BJ (cell line): ENCODE data around the gene WDR91. TPM values are rescaled to one million over a fixed set of nuclear protein-coding genes. Genes with fewer than 3 reads are reported as not detected.
A peak's percentile ranks its signal among the peaks of the same experiment; 100 is the strongest.

Source experiments
- CTCF ChIA-PET: fragments of 350-600 bp; formaldehyde crosslinking; extraction: SDS; loops from one replicate; lab custom pipeline; 2021; ENCODE audit warnings: antibody characterized with exemption, inconsistent platforms; lab: Yijun Ruan, JAX
- POLR2A ChIA-PET: fragments of 300-600 bp; sonication (Branson Sonifier 250); formaldehyde crosslinking; extraction: SDS; loops from one replicate; lab custom pipeline; 2021; ENCODE audit warnings: antibody characterized with exemption; lab: Charles Lee
- DNase-seq: peaks from one replicate; pipeline ENCODE4 v3.0.0-alpha.2; 2011; ENCODE audit warnings: low read depth
- H3K27me3 ChIP-seq: 2 replicates; pipeline ENCODE4 v1.6.0; 2011; ENCODE audit warnings: low read length; ENCODE audit not compliant: control insufficient read depth, insufficient read depth
- H3K36me3 ChIP-seq: 2 replicates; pipeline ENCODE4 v1.5.1; 2011; ENCODE audit warnings: low read length; ENCODE audit not compliant: control insufficient read depth, insufficient read depth
- H3K4me3 ChIP-seq: 2 replicates; pipeline ENCODE4 v1.5.1; 2011; ENCODE audit warnings: low read depth, mild to moderate bottlenecking, control low read depth, low read length
- CTCF ChIP-seq: IDR thresholded peaks from 2 replicates; pipeline ENCODE4 v1.5.1; 2011; ENCODE audit warnings: low read depth, mild to moderate bottlenecking, control low read depth, inconsistent platforms, low read length, moderate library complexity; ENCODE audit not compliant: insufficient read depth
- polyA plus RNA-seq: library from polyadenylated mRNA; depleted of rRNA; stranded (reverse); fragments of >200 nt; gene quantifications from 2 replicates; pipeline ENCODE4 v1.2.3, GENCODE V29; 2011

The WDR91 gene
- polyA plus RNA-seq, 1 experiment: 14.2 TPM

- CTCF ChIA-PET: interaction anchor here (0.9 to 2.5 kb wide), 4 partner anchors 13 to 521 kb away, joined by 3 to 12 read pairs (median 3); partner anchors contain the start of gene CYREN
- H3K27me3 ChIP-seq: no peaks in the 10 kb centered on the region
- peak overlapping the region; percentile 74 for H3K4me3 ChIP-seq
- POLR2A ChIA-PET: interaction anchor here (0.6 kb wide), 2 partner anchors 8 to 254 kb away, joined by 3 to 9 read pairs; no protein-coding TSS in a partner anchor
- no peak for DNase-seq
- no peak for TF ChIP-seq CTCF
- peaks cover 4% of the 10 kb centered on the region; the same call in 1 of the 2 replicates for H3K36me3 ChIP-seq
Observed at GRCh38 chr7:135210888-135211178, 493 bp downstream of the WDR91 start.

- ChIA-PET CTCF (interaction anchor here (2.5 kb wide), 1 partner anchor 39 kb away, joined by 12 read pairs; the partner anchor contains the start of gene CYREN), POLR2A (no interaction called here)
- Histone ChIP-seq H3K36me3 (peaks cover 4% of the 10 kb centered on the region), H3K27me3 (no peaks in the 10 kb centered on the region), H3K4me3 (no peak overlapping the region)
- TF ChIP-seq CTCF: no peak
- no peak for DNase-seq
Observed at GRCh38 chr7:135209225-135209834, 2.0 kb downstream of the WDR91 start.

GRCh38 chr7:135208102-135208793 is 3.1 kb downstream of the WDR91 start:
- CTCF ChIA-PET: interaction anchor here (1.1 to 2.5 kb wide), 2 partner anchors 38 to 66 kb away, joined by 3 to 12 read pairs; partner anchors contain the start of gene CYREN
- DNase-seq: no peak
- H3K4me3 ChIP-seq: no peak overlapping the region
- peaks cover 4% of the 10 kb centered on the region for H3K36me3 ChIP-seq
- TF ChIP-seq CTCF: no peak
- POLR2A ChIA-PET: no interaction called here
- H3K27me3 ChIP-seq: no peaks in the 10 kb centered on the region

- Histone ChIP-seq H3K27me3 (no peaks in the 10 kb centered on the region), H3K36me3 (peaks cover 5% of the 10 kb centered on the region), H3K4me3 (no peak overlapping the region)
- ChIA-PET CTCF (interaction anchor here (1.1 kb wide), 1 partner anchor 67 kb away, joined by 3 read pairs; no protein-coding TSS in a partner anchor), POLR2A (no interaction called here)
- DNase-seq: no peak
- no peak for TF ChIP-seq CTCF
Observed at GRCh38 chr7:135207406-135208101, 3.8 kb downstream of the WDR91 start.

- DNase-seq: no peak
- no peak for TF ChIP-seq CTCF
- no peak overlapping the region for H3K4me3 ChIP-seq
- ChIA-PET POLR2A (no interaction called here), CTCF (interaction anchor here (1.1 kb wide), 2 partner anchors 36 to 67 kb away, joined by 3 to 5 read pairs; partner anchors contain the start of gene CYREN)
- H3K36me3 ChIP-seq: peaks cover 5% of the 10 kb centered on the region
- H3K27me3 ChIP-seq: no peaks in the 10 kb centered on the region
Observed at GRCh38 chr7:135206941-135207391, 4.4 kb downstream of the WDR91 start.
